Testis (tissue), 2 donors: ENCODE data around the gene ANO10.

Source experiments
- POLR2A ChIP-seq: fragments of 450-650 bp; IDR thresholded peaks from one replicate; pipeline ENCODE4 v1.6.1; 2017; ENCODE audit warnings: antibody characterized with exemption, mild to moderate bottlenecking, moderate library complexity
- TF ChIP-seq, protein P1 (sequence below), 3 experiments: fragments of 450-650 bp in 2 of 3; fragments of 200-600 bp in 1 of 3; sonication (generic) in 1 of 3; IDR thresholded peaks; one replicate each; pipeline ENCODE4 v1.5.1; 2016 to 2019; ENCODE audit warnings: antibody characterized with exemption in 3 of 3, mild to moderate bottlenecking in 2 of 3, moderate library complexity in 1 of 3

DNA sequence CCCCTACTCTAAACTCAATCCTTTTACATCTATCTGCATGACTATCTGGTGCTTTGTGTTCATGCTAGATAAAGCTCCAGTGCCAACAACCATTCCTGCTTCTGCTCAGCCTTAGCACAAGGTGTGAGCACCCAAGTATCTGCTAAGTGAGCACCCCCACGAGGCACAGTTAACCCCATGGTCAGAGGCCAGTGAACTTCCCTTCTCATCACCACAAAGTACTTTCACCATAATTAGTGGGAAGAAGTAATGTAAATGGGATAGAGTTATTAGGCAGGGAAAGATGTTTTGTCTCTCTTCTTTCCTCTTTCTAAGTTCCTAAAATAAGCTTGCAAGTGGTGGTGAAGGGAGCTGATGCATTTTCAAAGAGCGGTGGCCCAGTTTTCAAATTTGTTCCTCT, 96.4 kb downstream of the ANO10 start:
- TF ChIP-seq, protein P1, sequence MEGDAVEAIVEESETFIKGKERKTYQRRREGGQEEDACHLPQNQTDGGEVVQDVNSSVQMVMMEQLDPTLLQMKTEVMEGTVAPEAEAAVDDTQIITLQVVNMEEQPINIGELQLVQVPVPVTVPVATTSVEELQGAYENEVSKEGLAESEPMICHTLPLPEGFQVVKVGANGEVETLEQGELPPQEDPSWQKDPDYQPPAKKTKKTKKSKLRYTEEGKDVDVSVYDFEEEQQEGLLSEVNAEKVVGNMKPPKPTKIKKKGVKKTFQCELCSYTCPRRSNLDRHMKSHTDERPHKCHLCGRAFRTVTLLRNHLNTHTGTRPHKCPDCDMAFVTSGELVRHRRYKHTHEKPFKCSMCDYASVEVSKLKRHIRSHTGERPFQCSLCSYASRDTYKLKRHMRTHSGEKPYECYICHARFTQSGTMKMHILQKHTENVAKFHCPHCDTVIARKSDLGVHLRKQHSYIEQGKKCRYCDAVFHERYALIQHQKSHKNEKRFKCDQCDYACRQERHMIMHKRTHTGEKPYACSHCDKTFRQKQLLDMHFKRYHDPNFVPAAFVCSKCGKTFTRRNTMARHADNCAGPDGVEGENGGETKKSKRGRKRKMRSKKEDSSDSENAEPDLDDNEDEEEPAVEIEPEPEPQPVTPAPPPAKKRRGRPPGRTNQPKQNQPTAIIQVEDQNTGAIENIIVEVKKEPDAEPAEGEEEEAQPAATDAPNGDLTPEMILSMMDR (IDR thresholded peaks at IDR 0.05) = no peak
- no peak for TF ChIP-seq POLR2A
